Keratinocyte (primary cell): ENCODE measurements around the gene ARHGEF35. TPM values are rescaled to one million over a fixed set of nuclear protein-coding genes. Genes with fewer than 3 reads are reported as not detected.
"Not testable (repeated sequence)": the region's sequence is repeated elsewhere in the genome, so short reads cannot be mapped to it uniquely, and the experiment has no call there.

Source experiments
- DNase-seq: peaks from one replicate; pipeline ENCODE4 v3.0.0-alpha.2; 2011; ENCODE audit warnings: low read depth, missing footprints, low spot score
- FAIRE-seq: peaks from 2 replicates; lab custom pipeline; 2011; peaks lifted over from hg19 to GRCh38; lab: Jason Lieb, UNC
- H2AFZ ChIP-seq: 2 replicates; pipeline ENCODE4 v1.6.0; 2012; ENCODE audit warnings: low read length, control low read depth, inconsistent platforms; ENCODE audit not compliant: control insufficient read depth
- H3K27ac ChIP-seq: 2 replicates; pipeline ENCODE4 v1.5.1; 2011; ENCODE audit warnings: low read length; ENCODE audit not compliant: control insufficient read depth, insufficient read depth
- H3K27me3 ChIP-seq: 3 replicates; pipeline ENCODE4 v1.6.0; 2011; ENCODE audit warnings: low read length; ENCODE audit not compliant: control insufficient read depth, insufficient read depth; ENCODE audit errors: extremely low read depth
- H3K36me3 ChIP-seq, 2 experiments: 2 replicates in 1 of 2; 3 replicates in 1 of 2; pipeline ENCODE4 v1.5.1; 2011; ENCODE audit warnings: low read length in 2 of 2, mild to moderate bottlenecking in 1 of 2; ENCODE audit not compliant: control insufficient read depth in 2 of 2, insufficient read depth in 2 of 2; ENCODE audit errors: extremely low read depth in 1 of 2
- H3K4me1 ChIP-seq: 3 replicates; pipeline ENCODE4 v1.5.1; 2011; ENCODE audit warnings: low read length; ENCODE audit not compliant: control insufficient read depth, insufficient read depth; ENCODE audit errors: extremely low read depth
- H3K4me2 ChIP-seq: 3 replicates; pipeline ENCODE4 v1.6.0; 2011; ENCODE audit warnings: low read depth, low read length; ENCODE audit not compliant: control insufficient read depth, insufficient read depth; ENCODE audit errors: extremely low read depth
- H3K4me3 ChIP-seq, 3 experiments: fragments of 200-600 bp in 1 of 3; sonication (generic) in 1 of 3; 2 replicates in 2 of 3; 3 replicates in 1 of 3; pipeline ENCODE4 v1.5.1; 2011 to 2016; ENCODE audit warnings: low read length in 3 of 3, mild to moderate bottlenecking in 3 of 3, control low read depth in 2 of 3, inconsistent platforms in 1 of 3, low read depth in 1 of 3, mixed read lengths in 1 of 3, mixed run types in 1 of 3, moderate library complexity in 1 of 3; ENCODE audit not compliant: control insufficient read depth in 2 of 3, insufficient read depth in 2 of 3; ENCODE audit errors: extremely low read depth in 1 of 3
- H3K79me2 ChIP-seq: 2 replicates; pipeline ENCODE4 v1.6.0; 2012; ENCODE audit warnings: low read length; ENCODE audit not compliant: control insufficient read depth, insufficient read depth
- H3K9ac ChIP-seq: 3 replicates; pipeline ENCODE4 v1.6.0; 2011; ENCODE audit warnings: low read length; ENCODE audit not compliant: control insufficient read depth, insufficient read depth; ENCODE audit errors: extremely low read depth
- H3K9me1 ChIP-seq: 3 replicates; pipeline ENCODE4 v1.6.0; 2011; ENCODE audit warnings: low read length; ENCODE audit not compliant: control insufficient read depth, insufficient read depth; ENCODE audit errors: extremely low read depth
- H3K9me3 ChIP-seq: 2 replicates; pipeline ENCODE4 v1.5.1; 2012; ENCODE audit warnings: low read depth, low read length; ENCODE audit not compliant: control insufficient read depth
- H4K20me1 ChIP-seq: 3 replicates; pipeline ENCODE4 v1.6.0; 2011; ENCODE audit warnings: low read length; ENCODE audit not compliant: control insufficient read depth, insufficient read depth; ENCODE audit errors: extremely low read depth
- dilution Hi-C: fragments of 300-500 bp; cut with MboI; formaldehyde crosslinking; loops from one replicate; pipeline ENCODE4 v1.7.0; 2020; ENCODE audit warnings: low sequenced_read_pairs; ENCODE audit not compliant: extremely low pct_ligation_motif_present
- polyA plus RNA-seq, 5 experiments: library from polyadenylated mRNA; depleted of rRNA in 3 of 5; stranded (reverse) in 3 of 5; stranded (forward) in 1 of 5; unstranded in 1 of 5; fragments of >200 nt; gene quantifications; 1 replicate in 1 of 5; 2 replicates in 3 of 5; 3 replicates in 1 of 5; pipeline versions ENCODE4 v1.2.1 to v1.2.3, GENCODE V29; 2011 to 2012; ENCODE audit warnings: missing spikeins in 2 of 5, low read depth in 1 of 5, low replicate concordance in 1 of 5

Gene ARHGEF35
- polyA plus RNA-seq, 1 donor (not counting 4 experiments of a cell fraction or from before 2014, with no cell fraction given), result 12.2 TPM

GRCh38 chr7:144220531-144220930 is 24.9 kb upstream of the ARHGEF35 start:
- H3K4me2 ChIP-seq, FAIRE-seq, dilution Hi-C loops, H3K27ac ChIP-seq, H3K9me3 ChIP-seq, H3K27me3 ChIP-seq, DNase-seq, H4K20me1 ChIP-seq, H3K79me2 ChIP-seq, H3K9me1 ChIP-seq, H3K4me3 ChIP-seq, H3K9ac ChIP-seq, H2AFZ ChIP-seq, H3K4me1 ChIP-seq, H3K36me3 ChIP-seq: not testable (repeated sequence)

- H2AFZ ChIP-seq, H3K9me3 ChIP-seq, dilution Hi-C loops, H3K36me3 ChIP-seq, H3K79me2 ChIP-seq, H3K27me3 ChIP-seq, H3K4me3 ChIP-seq, FAIRE-seq, H3K4me2 ChIP-seq, H3K9ac ChIP-seq, H3K4me1 ChIP-seq, H3K9me1 ChIP-seq, DNase-seq, H4K20me1 ChIP-seq, H3K27ac ChIP-seq: not testable (repeated sequence)
Observed at GRCh38 chr7:144219149-144219548, 23.5 kb upstream of the ARHGEF35 start.

DNA sequence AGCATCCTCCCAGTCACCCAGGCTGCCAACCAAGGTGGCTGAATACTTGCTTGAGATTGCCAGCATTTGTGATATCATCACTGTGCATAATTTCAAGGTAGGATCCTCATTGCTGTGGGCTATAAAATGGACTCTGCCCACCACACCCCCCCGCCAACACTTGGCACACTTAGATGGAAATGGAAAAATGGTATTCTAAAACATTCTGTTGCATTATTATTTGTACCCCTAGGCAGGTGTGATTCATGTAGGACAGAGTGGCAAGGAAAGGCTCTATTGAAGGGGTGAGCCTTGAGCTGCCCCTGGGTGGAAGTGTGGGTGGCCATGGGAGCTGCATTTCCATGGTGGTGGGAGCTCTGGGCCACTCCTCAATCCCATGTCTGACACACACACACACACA is 22.9 kb upstream of the ARHGEF35 start:
- dilution Hi-C loops, H3K4me3 ChIP-seq, H2AFZ ChIP-seq, H3K27me3 ChIP-seq, H4K20me1 ChIP-seq, H3K9ac ChIP-seq, H3K4me1 ChIP-seq, H3K36me3 ChIP-seq, H3K27ac ChIP-seq, H3K4me2 ChIP-seq, FAIRE-seq, H3K9me1 ChIP-seq, H3K79me2 ChIP-seq, H3K9me3 ChIP-seq, DNase-seq: not testable (repeated sequence)

GRCh38 chr7:144217200-144217599 is 21.6 kb upstream of the ARHGEF35 start:
- H3K4me3 ChIP-seq, DNase-seq, H3K36me3 ChIP-seq, H3K9me3 ChIP-seq, H3K9ac ChIP-seq, H4K20me1 ChIP-seq, dilution Hi-C loops, H3K27ac ChIP-seq, H3K4me2 ChIP-seq, H3K9me1 ChIP-seq, H2AFZ ChIP-seq, H3K79me2 ChIP-seq, H3K4me1 ChIP-seq, H3K27me3 ChIP-seq, FAIRE-seq: not testable (repeated sequence)

DNA sequence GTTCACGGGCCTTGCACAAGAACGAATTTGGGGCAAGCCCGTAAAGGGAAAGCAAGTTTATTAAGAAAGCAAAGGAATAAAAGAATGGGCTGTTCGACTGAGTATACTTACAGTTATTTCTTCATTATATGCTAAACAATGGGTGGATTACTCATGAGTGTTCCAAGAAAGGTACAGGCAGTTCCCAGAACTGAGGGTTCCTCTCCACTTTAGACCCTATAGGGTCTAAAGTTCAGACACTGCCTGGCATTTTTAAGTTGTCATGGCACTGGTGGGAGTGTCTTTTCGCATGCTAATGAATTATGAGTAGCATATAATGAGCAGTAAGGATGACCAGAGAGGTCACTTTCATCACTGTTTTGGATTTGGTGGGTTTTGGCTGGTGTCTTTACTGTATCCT is 9.7 kb upstream of the ARHGEF35 start:
- H3K4me1 ChIP-seq, H3K4me2 ChIP-seq, FAIRE-seq, H2AFZ ChIP-seq, H3K9me1 ChIP-seq, H3K79me2 ChIP-seq, H3K27me3 ChIP-seq, H3K36me3 ChIP-seq, H3K9ac ChIP-seq, DNase-seq, H3K9me3 ChIP-seq, H4K20me1 ChIP-seq, dilution Hi-C loops, H3K27ac ChIP-seq, H3K4me3 ChIP-seq: not testable (repeated sequence)
